ENCODE measurements around the gene UXS1.

Gene UXS1

GRCh38 chr2:106076941-106077340 lies 117.2 kb downstream of the UXS1 start:
- Histone ChIP-seq H3K27ac (no peak overlapping the region), H3K36me3 (no peaks in the 10 kb centered on the region), H3K27me3 (no peaks in the 10 kb centered on the region), H3K9me3 (no peaks in the 10 kb centered on the region), H3K4me1 (no peaks in the 10 kb centered on the region), H3K4me3 (no peak overlapping the region)
- no peak for TF ChIP-seq CTCF (IDR thresholded peaks at IDR 0.05)
- intact Hi-C loops (cut with DNase I; ENCODE audit: low total_unique reads): no loop called here
- no peak for DNase-seq

GRCh38 chr2:106075048-106075447 lies 119.1 kb downstream of the UXS1 start:
- intact Hi-C loops (cut with DNase I; ENCODE audit: low total_unique reads): no loop called here
- no peaks in the 10 kb centered on the region for H3K27me3 ChIP-seq
- no peak for TF ChIP-seq CTCF (IDR thresholded peaks at IDR 0.05)
- H3K9me3 ChIP-seq: no peaks in the 10 kb centered on the region
- no peaks in the 10 kb centered on the region for H3K36me3 ChIP-seq
- H3K4me1 ChIP-seq: no peaks in the 10 kb centered on the region
- no peak for DNase-seq
- no peak overlapping the region for H3K4me3 ChIP-seq
- H3K27ac ChIP-seq: no peak overlapping the region

GRCh38 chr2:106073678-106074406 lies 120.3 kb downstream of the UXS1 start:
- Histone ChIP-seq H3K27me3 (no peaks in the 10 kb centered on the region), H3K9me3 (no peaks in the 10 kb centered on the region), H3K4me3 (no peak overlapping the region), H3K36me3 (no peaks in the 10 kb centered on the region), H3K4me1 (no peaks in the 10 kb centered on the region), H3K27ac (no peak overlapping the region)
- DNase-seq: no peak
- TF ChIP-seq CTCF (IDR thresholded peaks at IDR 0.05): no peak
- intact Hi-C loops (cut with DNase I; ENCODE audit: low total_unique reads): no loop called here

DNA sequence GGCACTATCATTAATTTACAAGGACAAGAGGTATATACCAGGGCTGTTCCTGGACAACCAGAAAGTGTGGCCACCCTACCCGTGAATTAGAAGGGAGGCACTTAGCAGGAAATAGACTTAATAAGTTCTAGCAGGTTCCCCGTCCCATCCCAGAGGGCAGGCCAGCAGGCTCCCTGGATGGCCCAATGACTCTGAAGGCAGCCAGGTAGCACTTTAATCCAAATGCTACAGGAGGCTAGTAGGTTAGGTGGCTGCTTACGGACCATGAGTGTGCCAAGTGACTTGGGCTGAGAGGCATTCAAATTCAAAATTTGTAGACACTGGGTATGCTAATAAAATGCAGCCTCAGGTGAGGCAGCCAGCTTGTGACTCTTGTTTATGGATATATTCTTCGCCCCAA lies 123.9 kb downstream of the UXS1 start:
- intact Hi-C loops (cut with DNase I; ENCODE audit: low total_unique reads): no loop called here

DNA sequence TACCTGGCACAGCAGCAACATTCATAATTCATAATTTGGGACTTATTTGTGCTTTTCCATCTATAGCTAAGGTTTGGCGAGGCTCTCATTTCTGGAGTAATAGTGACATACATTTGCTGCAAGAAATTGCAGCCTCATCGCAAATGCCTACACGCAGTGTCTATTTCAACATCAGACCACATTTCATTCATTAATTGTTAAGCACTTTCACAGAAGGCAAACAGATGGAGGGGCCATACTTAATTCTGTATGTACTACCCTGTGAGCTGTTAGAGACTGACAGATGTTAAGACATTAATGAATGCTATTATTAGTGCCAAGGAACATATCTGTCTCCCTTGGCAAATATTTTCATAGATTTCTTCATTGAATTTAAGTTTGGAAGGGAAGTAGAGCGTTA lies 125.7 kb downstream of the UXS1 start:
- Histone ChIP-seq H3K4me3 (no peak overlapping the region), H3K36me3 (no peaks in the 10 kb centered on the region), H3K27me3 (no peaks in the 10 kb centered on the region), H3K27ac (no peak overlapping the region), H3K4me1 (peaks cover 0 to 16% (median 9%) of the 10 kb centered on the region in 4 donors), H3K9me3 (no peaks in the 10 kb centered on the region)
- intact Hi-C loops (cut with DNase I; ENCODE audit: low total_unique reads): no loop called here
- TF ChIP-seq CTCF (IDR thresholded peaks at IDR 0.05): no peak
- no peak for DNase-seq

More for the DNA sequence above, 123.9 kb downstream of the UXS1 start:
- no peaks in the 10 kb centered on the region for H3K36me3 ChIP-seq
- no peak overlapping the region for H3K27ac ChIP-seq
- TF ChIP-seq CTCF (IDR thresholded peaks at IDR 0.05): no peak
- H3K9me3 ChIP-seq: no peaks in the 10 kb centered on the region
- no peak for DNase-seq
- H3K27me3 ChIP-seq: no peaks in the 10 kb centered on the region
- no peak overlapping the region for H3K4me3 ChIP-seq
- H3K4me1 ChIP-seq: peaks cover 0 to 13% (median 9%) of the 10 kb centered on the region in 4 donors
